Stimulated activated CD8-positive, alpha-beta memory T cell treated with anti-CD3 and anti-CD28 coated beads, Interleukin-15, amount 100 ng/mL, for 24 hours (primary cell): ENCODE measurements around the gene ARHGEF28.

ENCODE experiments used
- DNase-seq: peaks from one replicate; pipeline ENCODE4 v3.0.0-alpha.2; 2020; ENCODE audit warnings: low read depth

The ARHGEF28 gene, protein sequence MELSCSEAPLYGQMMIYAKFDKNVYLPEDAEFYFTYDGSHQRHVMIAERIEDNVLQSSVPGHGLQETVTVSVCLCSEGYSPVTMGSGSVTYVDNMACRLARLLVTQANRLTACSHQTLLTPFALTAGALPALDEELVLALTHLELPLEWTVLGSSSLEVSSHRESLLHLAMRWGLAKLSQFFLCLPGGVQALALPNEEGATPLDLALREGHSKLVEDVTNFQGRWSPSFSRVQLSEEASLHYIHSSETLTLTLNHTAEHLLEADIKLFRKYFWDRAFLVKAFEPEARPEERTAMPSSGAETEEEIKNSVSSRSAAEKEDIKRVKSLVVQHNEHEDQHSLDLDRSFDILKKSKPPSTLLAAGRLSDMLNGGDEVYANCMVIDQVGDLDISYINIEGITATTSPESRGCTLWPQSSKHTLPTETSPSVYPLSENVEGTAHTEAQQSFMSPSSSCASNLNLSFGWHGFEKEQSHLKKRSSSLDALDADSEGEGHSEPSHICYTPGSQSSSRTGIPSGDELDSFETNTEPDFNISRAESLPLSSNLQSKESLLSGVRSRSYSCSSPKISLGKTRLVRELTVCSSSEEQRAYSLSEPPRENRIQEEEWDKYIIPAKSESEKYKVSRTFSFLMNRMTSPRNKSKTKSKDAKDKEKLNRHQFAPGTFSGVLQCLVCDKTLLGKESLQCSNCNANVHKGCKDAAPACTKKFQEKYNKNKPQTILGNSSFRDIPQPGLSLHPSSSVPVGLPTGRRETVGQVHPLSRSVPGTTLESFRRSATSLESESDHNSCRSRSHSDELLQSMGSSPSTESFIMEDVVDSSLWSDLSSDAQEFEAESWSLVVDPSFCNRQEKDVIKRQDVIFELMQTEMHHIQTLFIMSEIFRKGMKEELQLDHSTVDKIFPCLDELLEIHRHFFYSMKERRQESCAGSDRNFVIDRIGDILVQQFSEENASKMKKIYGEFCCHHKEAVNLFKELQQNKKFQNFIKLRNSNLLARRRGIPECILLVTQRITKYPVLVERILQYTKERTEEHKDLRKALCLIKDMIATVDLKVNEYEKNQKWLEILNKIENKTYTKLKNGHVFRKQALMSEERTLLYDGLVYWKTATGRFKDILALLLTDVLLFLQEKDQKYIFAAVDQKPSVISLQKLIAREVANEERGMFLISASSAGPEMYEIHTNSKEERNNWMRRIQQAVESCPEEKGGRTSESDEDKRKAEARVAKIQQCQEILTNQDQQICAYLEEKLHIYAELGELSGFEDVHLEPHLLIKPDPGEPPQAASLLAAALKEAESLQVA (N-terminal part only)

DNA sequence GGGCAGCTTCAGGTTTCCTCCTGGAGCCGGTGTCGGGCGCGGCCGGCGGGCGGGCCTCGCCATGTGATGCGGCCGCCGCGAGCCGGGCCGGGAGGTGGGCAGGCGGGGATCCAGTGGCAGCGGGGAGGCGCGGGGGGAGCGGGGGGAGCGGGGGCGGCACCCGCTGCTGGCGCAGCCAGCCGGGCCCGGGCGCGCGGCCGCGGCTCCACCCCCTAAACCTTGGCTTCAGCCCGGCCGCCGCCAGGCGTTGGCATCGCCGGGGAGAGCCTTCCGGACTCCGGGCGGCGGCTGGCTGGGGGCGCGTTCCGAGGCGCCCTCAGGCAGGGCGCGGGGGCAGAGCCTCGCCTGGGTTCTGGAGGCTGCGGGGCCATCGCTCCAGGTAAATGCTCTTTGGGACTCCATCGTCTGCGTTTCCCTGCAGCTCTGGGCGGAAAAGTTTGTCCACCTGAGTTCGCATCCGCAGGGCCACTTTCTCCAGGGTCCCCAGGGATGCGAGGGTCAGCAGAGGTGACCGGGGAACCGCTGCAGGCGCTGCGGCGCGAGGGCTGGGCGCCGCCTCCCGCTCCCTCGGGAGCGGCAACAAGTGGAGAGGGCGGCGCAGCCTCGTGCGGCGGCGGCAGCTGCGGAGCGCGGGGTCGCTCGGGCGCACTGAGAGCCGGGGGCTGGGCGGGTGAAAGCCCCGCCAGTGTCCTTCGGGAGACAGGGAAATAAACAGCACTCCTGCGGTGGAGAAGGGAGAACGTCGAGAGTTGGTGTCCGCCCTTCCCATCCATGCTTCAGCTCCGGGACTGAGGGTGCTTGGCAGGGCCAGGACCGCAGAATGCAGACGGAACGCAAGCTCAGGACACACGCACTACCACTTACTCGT lies at the start of gene ARHGEF28:
Gene ARHGEF28, plus strand, starts transcription at position 253 of the 868 bp plus-strand sequence. CDS start 58,656 bp downstream, outside the sequence.
- no peak for DNase-seq

DNA sequence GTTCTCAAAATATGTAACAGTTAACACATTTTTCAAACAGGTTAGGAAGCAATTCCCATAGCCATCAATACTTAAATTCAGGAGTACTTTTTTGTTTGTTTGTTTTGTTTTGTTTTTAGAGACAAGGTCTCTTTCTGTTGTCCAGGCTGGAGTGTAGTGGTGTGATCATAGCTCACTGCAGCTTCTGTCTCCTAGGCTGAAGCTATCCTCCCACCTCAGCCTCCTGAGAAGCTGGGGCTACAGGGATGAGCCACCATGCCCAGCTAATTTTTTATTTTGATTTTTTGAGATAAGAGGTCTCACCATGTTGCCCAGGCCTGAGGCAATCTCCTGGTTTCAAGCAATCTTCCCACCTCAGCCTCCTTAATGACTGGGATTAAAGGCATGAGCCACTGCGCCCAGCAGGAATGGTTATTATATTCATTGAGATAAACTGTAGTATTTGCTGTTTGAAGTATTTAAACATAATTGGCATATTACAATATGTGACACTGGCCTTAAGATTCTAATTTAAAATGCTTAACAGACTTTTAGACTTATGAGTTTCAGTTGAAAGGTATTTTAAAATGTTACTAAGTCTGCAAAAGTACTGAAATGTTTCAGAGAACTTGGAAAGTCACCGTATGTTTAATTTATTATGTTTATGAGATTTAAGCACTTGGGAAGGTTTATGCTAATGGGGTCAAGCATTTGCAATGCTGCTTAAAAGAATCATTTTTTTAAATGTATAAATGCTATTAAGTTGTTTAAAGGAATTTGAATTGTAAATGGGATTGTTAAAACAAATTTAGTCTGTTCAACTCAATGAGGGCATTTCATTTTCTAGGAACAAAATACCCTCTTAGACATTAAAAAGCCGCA lies 43.5 kb upstream of the ARHGEF28 start:
- no peak for DNase-seq

DNA sequence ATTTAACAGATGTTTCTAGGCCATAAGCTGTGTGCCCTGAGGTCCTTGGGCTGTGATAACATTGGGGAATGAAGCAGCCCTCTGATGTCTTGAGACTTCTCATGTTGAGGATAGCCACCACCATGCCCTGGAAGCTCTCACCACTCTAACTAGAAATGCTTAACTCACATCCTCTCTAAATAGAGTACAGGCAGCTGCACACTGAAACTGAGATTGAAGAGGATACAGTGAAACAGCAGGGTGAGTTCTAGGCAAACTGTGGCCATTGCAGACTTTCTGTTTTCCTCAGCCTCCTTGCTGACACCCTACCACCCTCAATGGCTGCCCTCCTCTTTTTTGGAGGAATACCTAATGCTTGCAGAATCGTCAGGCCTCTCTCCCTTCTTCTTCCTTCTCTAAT lies 38.1 kb upstream of the ARHGEF28 start:
- DNase-seq = no peak

DNA sequence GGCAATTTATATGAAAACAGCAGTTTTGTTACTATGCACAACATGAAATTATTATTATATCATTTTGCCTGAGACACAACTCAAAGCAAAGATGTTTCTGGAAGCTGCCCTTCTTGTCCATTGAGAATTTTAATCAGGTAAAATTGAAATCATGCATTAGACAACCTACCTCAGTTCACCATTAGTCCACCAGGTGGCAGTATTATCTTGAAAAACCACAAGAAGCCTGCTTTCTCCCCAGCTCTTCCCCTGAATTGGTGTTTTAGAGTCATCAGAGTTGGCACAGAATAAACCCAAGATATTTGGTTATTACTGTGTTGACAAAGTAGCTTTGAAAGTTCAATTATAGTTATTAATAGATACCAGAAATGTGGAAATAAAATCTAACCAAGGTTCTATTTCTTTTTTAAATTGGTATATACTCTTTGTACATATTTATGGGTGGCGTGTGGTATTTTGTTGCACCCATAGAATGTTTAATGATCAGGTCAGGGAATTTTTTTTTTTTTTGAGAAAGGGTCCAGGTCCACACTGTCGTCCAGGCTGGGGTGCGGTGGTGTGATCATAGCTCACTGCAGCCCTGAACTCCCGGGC lies 34.8 kb upstream of the ARHGEF28 start:
- DNase-seq = no peak

DNA sequence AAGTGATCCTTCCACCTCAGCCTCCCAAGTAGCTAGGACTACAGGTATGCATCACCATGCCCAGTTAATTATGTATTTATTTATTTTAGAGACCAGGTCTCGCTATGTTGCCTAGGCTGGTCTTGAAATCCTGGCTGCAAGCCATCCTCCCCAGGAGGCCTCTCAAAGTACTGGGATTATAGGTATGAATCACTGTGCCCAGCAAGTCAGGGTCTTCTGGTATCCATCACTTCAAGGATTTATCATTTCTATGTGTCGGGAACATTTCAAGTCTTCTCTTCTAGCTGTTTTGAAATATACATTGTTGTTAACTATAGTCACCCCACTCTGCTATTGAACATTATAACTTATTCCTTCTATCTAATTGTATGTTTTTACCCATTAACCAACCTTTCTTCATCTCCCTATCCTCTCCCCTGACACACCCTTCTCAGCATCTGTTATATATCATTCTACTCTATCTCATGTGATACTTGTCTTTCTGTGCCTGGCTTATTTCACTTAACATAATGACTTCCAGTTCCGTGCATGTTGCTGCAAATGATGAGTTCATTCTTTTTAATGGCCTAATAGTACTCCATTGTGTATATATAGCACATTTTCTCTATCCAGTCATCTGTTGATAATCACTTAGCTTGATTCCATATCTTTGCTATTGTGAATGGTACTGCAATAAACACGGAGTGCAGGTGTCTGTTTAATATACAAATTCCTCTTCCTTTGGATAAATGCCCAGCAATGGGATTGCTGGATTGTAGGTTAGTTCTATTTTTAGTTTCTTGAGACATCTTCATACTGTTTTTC lies 34.1 kb upstream of the ARHGEF28 start:
- DNase-seq = no peak

DNA sequence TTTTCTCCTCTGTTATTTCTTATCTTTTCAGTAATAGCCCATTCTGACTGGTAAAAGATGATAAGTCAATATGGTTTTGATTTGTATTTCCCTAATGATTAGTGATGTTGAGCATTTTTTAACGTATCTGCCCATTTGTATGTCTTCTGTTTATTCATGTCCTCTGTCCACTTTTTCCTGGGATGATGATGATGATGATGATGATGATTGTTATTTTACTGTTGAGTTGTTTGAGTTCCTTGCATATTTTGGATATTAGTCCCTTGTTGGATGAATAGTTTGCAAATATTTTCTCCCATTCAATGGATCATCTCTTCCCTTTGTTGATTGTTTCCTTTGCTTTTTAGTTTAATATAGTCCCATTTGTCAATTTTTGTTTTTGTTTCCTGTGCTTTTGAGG lies 33.4 kb upstream of the ARHGEF28 start:
- DNase-seq = no peak

DNA sequence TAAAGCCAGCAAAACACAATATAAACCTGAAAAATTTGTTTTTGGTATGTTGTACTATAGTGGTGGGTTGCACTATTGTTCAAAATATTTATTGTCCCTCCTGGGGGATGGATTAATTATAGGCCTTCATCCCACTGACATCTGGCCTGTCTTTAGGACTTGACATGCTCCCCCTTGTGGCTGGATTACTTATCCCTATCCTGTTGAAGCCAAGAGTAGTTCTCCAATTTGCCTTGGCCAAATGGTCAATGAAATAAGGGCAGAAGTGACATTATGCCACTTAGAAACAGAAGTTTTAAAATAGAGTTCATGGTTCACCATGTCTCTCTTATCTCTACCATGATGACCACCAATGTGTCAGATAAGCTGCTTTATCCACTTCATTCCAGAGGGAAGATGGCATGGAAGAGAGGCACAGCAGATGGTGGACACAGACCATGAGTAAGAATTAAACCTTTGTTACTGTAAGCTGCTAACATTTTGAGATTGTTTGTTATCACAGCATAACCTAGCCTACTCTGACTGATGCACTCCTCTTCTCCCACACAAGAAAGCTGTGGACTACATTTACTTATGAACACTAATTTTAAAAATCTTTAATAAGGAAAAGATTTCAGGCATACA lies 29.2 kb upstream of the ARHGEF28 start:
- no peak for DNase-seq

DNA sequence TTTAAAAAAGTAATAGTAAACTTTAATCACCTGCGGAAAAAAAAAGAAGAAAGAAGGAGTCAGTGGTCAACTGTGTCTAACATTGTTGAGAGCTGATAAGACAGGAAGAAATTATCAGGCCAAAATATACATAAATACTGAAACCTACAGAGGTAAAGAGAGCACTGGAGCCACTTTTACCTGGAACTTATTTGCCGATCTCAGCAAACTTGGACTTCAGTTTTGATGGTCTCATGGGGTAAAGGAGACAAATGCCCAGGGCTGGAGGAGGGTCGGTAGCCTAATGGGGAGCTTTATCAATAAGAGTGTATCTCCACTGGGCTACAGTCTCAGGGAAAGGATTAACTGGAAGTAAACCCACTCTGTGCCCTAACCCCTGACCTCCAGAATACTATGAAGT lies 26.6 kb upstream of the ARHGEF28 start:
- DNase-seq = no peak

DNA sequence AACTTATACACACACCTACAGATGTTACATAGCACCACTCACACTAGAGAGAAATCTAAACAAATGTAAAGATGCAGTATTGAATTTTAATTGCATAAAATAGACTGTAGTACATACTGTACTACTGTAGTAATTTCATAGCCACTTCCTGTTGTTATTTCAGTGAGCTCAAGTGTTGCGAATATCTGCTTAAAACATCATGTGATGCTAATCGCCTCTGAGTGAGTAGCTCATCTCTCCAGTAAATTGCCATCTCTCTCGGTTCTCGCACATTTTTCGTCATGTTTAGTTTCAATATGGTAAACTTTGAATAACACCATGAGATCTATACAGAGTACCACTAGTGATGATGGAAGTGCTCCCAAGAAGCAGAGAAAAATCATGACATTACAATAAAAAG lies 22.0 kb upstream of the ARHGEF28 start:
- no peak for DNase-seq

DNA sequence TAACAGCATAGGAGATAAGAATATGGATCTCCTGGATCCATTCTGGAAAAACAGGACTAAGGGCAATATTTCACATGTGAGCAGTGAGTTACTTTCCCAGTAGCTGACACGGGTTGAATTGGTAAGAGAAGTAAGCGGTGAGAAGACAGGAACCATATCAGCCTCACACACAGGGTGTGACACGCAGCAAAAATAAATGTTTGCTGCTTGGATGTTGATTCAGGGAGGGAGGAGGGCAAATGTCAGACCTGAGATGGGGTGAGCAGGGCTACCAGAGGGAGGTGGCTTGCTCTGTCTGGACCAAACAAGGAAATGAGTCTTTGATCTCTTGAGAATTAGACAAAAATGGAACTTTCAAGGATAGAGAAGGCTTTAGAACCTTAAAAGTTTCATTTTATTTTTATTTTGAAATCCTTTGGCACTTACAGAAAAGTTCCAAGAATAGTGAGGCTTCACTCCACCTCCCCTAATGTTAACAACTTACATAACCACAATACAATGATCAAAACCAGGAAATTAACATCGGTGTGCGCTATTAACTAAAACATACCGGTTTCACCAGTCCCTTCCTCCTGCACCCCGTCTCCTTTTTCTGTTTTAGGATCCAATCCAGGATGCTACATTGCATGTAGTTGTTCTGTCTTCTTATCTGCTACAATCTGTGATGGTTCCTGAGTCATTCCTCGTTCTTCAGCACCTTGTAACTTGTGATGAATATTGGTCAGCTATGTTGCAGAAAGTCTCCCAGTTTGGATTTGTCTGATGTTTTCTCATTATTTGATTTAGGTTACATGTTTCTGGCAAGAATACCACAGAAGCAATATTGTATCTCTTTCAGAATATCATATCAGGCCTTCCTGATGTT lies 20.5 kb upstream of the ARHGEF28 start:
- DNase-seq = no peak

DNA sequence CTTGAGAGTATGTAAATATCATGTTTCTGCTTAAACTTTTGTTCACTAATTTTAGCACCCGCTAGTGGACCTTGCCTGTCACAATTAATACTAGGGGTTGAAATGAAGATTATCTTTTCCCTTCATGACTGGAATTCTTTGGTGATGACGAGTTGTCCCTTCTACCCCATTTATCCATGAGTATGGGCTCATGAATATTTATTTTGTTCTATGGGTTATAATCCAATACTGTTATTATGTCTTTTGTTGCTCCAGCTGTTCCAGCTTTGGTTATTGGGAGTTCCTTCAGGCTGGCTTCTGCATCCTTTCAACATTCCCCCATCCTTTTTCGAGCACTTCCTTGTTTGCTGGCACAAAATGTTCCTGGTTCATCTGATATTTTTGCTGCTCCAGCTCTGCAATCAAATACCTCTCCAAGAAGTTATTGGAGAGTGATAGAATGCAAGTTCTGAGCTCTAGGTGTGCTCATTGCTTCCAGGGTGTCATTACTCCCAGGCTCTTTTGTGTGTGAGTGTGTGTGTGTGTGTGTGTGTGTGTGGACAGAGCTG lies 19.7 kb upstream of the ARHGEF28 start:
- DNase-seq = no peak

DNA sequence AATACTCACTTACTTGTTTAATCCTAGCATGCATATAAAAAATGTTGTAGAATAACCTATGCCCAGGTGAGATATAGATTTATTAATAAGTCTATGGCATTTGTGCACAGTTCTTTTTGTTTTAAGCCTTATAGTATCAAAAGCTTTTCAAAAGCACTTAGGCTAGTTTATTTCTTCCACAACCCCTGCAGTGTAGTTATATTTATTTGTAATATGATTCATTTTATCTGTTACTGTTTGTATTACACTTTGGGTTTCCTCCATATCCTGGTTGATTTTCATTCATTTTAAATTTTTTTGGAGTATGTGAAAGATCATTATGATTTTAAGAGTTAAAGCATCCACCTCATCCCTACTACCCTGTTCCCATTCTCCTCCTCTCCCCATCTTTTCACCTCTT lies 18.8 kb upstream of the ARHGEF28 start:
- DNase-seq = no peak

DNA sequence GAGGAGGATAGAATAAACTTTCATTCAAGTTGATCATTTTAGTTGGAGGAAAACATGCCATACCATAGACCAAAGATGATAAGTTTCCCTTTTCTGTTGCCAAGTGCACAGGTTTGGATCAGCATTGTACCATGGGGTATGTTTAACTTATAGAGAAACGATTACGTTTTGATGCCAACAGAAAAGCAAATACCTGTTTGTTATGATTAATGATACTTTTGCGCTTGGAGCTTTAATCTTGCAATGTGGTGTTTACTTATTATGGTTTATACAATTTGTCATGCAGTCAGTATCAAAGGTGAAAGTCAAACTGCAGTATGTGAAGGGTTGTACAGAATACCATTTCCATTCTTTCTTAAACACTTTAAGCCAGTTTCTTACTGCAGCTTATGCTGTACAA lies 13.2 kb upstream of the ARHGEF28 start:
- DNase-seq = no peak

DNA sequence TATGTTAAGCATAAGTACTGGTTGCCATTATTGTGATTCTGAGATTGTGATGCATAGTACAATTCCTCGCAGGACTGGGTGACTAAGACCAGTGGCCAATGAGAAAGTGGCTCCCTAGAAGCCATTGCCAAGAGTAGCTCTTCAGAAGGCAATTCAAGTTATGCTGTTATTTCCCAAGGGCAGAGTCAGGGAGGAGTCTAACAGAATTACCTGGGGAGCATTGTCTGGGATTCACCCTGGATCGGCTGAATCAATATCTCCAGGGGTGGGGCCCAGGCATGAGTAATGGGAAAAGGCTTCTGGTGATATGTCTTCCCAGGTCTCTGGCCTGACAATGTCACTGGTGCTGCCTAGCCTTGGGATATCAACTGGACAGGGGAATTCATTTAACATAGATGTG lies 10.9 kb upstream of the ARHGEF28 start:
- no peak for DNase-seq

DNA sequence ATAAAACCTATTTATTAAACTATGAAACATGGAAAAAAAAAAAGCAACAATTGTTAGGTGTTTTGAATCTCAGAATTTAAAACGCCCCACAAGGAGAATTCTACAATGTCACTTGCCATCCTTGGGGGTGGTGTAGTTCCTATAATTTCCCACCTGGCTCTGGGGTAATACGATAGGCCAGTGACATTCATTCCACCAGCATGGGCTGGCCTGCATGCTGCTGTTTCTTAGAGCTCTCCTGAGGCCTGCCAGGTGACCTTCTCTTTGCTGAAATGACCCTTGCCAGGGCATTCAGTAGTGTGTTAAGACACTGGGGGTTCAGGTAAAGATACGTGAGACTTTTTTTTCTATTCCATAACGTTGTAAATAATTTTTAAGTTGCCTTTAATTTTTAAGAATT lies 10.0 kb upstream of the ARHGEF28 start:
- no peak for DNase-seq

DNA sequence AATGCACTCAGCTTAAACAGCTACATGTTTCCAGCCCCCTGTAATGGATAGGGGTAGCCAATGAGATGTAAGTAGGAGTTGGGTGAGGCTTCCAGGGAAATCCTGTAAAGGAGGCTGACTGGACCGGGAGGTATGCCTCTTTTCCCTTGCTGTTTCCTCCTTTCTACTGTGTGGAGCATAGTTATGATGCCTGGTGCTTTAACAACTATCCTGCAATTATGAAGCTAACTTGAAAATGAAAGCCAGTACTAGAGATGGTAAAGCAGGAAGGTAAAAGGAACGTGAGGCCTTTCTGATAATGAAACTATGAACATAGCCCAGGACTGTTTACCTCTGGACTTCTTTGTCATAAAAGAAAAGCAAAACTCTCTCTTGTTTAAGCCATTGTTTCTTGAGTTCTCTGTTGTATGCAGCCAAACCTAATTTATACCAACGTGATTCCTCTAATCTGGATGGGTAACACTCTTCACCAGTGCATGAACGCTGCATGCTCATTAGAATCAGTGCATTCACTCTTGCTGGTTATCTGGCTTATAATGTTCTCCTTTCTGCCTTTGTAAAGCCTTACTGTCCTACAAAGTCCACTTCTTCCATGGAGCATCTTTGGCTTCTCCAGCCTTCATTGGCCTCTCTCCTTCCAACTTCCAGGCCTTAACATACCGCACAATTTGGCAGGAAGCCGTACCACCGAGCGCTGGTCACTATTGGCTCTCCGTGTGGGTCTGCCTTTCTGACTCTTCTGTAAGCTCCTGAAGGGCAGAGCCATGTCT lies 8.3 kb upstream of the ARHGEF28 start:
- DNase-seq = no peak
